Hepatocyte (in vitro differentiated cells): Measurements from ENCODE around the gene PLAC8. TPM values are rescaled to one million over a fixed set of nuclear protein-coding genes. Genes with fewer than 3 reads are reported as not detected.

Source experiments
- polyA plus RNA-seq: library from polyadenylated mRNA; unstranded; fragments of >200 nt; fragmentation: Nextera tagmentation; extraction: Ambion mirVana; gene quantifications from 2 replicates; pipeline ENCODE4 v1.2.1, GENCODE V29; 2016
- total RNA-seq: library from RNA; depleted of rRNA; stranded (reverse); fragments of >200 nt; gene quantifications from 2 replicates; pipeline ENCODE4 v1.2.3, GENCODE V29; 2014

Gene PLAC8
- total and polyA plus RNA-seq, 2 experiments from 2014 or later: 14.2 to 16.6 TPM

Other genes with a start within 250 kb of the PLAC8 start
- gene SEC31A, start 223.6 kb downstream of the PLAC8 start, total RNA-seq: 306 and 312 TPM in 2 replicates
- 226 and 243 TPM in 2 replicates for gene SEC31A, start 223.6 kb downstream of the PLAC8 start, polyA plus RNA-seq
- gene THAP9, start 214.0 kb downstream of the PLAC8 start, total RNA-seq: 12.5 and 14.0 TPM in 2 replicates
- gene THAP9, start 214.0 kb downstream of the PLAC8 start, polyA plus RNA-seq: 1.5 and 2.1 TPM in 2 replicates
- gene LIN54, start 103.9 kb downstream of the PLAC8 start, total RNA-seq: 14.1 and 19.8 TPM in 2 replicates
- 2.7 and 5.4 TPM in 2 replicates for gene LIN54, start 103.9 kb downstream of the PLAC8 start, polyA plus RNA-seq
- 56.7 and 59.8 TPM in 2 replicates for gene COPS4, start 79.5 kb downstream of the PLAC8 start, total RNA-seq
- 45.2 and 45.4 TPM in 2 replicates for gene COPS4, start 79.5 kb downstream of the PLAC8 start, polyA plus RNA-seq
- gene COQ2, start 170.1 kb upstream of the PLAC8 start, total RNA-seq: 13.4 and 15.3 TPM in 2 replicates
- 16.4 and 18.6 TPM in 2 replicates for gene COQ2, start 170.1 kb upstream of the PLAC8 start, polyA plus RNA-seq
- gene HPSE, start 220.1 kb upstream of the PLAC8 start, total RNA-seq: 1.7 and 3.7 TPM in 2 replicates
- gene HPSE, start 220.1 kb upstream of the PLAC8 start, polyA plus RNA-seq: 3.8 and 8.0 TPM in 2 replicates